GM21576 (cell line): ENCODE data around the gene SNU13.
A peak's percentile ranks its signal among the peaks of the same experiment; 100 is the strongest.
"Not testable (repeated sequence)": the region's sequence is repeated elsewhere in the genome, so short reads cannot be mapped to it uniquely, and the experiment has no call there.

ENCODE experiments used
- ATAC-seq: cut with Tn5 transposase; IDR thresholded peaks from one replicate; pipeline ENCODE4 v1.9.1; 2021; ENCODE audit warnings: mild to moderate bottlenecking, moderate library complexity; ENCODE audit not compliant: unreplicated experiment

The SNU13 gene

GRCh38 chr22:41688365-41689211 lies at the start of gene SNU13:
Gene SNU13, minus strand, starts transcription at chr22:41688867. Its CDS starts 71 bp downstream, at chr22:41688796.
- peak; percentile 80 for ATAC-seq

GRCh38 chr22:41733241-41733640 lies 44.6 kb upstream of the SNU13 start:
- ATAC-seq, result not testable (repeated sequence)

DNA sequence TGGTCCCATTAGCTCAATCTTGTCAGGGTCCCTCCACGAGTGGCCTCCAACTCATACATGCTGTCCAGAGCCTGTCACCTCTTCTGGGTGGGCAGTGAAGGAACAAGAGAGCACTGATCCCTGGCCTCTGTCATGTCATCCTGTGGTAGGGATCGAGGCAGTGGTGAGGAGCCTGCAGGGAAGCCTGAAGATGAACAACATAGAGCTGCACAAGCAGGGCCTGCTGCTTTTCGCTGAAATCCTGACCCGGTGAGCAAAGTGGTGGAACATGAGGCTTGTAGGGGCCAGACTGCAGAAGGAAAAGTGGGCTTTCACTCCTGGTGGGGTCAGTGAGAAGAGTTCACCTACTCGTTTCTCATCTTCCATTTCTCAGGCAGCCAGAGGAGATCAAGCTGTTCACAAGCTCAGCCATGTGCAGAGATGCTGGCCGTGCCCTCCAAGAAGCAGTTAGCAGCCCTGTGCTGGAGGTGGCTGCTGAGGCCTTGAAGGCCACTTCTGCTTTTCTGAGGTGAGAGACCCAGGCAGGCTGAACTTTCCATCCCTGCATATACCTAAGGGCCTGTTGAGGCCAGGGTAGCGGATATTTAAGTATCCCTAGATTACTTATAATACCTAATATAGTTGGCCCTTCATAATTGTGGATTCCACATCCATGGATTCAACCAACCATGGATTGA lies 43.6 kb upstream of the SNU13 start:
- no peak for ATAC-seq

GRCh38 chr22:41731609-41732008 lies 42.9 kb upstream of the SNU13 start:
- ATAC-seq, result no peak

DNA sequence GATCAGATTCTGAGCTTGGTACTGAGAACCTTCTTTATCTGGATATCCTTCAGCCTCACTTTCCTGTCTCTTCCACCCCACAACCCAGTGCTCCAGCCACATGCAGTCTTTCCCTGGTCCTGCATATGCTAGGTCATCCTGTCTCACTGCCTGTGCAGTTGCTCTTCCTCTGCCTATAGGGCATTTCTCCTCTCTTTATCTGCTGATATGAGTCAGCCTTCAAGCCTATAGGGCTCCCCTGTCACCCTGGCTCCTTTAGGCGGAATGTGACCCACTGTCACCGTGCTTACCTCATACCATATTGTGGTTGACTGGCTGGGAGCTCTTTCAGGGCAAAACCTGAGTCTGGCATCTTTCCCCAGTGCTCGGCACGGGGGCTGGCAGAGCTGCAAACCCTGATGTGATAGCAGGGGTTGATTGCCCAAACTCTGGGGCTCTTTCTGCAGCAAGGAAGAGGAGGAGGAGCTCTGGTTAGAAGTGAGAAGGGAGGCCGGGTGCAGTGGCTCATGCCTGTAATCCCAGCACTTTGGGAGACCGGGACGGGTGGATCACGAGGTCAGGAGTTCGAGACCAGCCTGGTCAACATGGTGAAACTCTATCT lies 36.9 kb upstream of the SNU13 start:
- ATAC-seq, result no peak

DNA sequence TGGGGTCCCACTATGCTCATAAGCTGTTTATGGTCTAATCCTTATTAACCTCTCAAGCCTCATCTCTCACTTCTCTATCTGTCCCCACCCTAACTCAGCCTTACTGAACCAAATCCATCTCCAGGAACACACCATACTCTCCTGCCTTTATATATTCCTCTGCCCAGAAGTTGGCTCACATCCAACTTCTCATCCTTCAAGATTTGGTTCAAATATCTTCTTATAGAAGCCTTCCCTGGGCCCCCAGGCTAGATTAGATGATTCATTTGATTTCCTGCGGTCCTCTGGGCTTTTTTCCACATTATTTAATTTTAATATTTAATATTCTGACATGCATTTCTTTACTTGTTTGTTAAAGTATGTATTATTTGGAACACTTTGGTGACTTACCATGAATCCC lies 33.8 kb upstream of the SNU13 start:
- ATAC-seq, result no peak

GRCh38 chr22:41713004-41713403 lies 24.3 kb upstream of the SNU13 start:
- ATAC-seq, result no peak

DNA sequence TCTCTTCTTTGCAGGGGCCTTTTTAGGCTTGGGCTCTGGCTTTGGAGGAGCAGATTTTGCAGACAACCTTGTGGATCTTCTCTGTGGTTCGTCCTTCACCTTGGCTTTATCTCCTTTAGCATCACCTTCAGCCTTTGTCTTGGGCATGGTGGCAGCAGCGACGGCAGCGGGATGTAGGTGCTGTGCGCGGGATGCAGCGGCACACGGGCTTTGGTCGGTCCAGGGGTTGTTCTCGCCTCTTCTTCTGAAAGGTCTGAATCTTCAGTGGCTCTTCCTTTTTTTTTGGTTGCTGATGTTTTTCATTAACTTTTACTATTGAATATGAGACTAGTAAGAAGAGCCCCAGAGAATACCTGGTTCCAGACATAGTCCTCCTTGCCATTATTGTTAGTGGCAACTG lies 20.7 kb upstream of the SNU13 start:
- no peak for ATAC-seq

DNA sequence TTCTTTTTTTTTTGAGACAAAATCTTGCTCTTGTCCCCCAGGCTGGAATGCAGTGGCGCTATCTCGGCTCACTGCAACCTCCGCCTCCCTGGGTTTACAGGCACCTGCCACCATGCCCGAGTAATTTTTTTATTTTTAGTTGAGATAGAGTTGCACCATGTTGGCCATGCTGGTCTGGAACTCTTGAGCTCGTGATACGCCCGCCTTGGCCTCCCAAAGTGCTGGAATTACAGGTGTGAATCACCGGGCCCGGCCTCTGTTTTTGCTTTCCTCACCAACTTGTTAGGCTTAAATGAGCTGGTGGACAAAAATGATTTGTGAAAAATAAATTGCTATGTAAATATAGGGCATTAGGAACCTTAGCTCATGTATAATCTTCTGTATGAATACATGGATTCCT lies 14.1 kb upstream of the SNU13 start:
- no peak for ATAC-seq

- ATAC-seq, result no peak
Measured at GRCh38 chr22:41700108-41700364, 11.4 kb upstream of the SNU13 start.

DNA sequence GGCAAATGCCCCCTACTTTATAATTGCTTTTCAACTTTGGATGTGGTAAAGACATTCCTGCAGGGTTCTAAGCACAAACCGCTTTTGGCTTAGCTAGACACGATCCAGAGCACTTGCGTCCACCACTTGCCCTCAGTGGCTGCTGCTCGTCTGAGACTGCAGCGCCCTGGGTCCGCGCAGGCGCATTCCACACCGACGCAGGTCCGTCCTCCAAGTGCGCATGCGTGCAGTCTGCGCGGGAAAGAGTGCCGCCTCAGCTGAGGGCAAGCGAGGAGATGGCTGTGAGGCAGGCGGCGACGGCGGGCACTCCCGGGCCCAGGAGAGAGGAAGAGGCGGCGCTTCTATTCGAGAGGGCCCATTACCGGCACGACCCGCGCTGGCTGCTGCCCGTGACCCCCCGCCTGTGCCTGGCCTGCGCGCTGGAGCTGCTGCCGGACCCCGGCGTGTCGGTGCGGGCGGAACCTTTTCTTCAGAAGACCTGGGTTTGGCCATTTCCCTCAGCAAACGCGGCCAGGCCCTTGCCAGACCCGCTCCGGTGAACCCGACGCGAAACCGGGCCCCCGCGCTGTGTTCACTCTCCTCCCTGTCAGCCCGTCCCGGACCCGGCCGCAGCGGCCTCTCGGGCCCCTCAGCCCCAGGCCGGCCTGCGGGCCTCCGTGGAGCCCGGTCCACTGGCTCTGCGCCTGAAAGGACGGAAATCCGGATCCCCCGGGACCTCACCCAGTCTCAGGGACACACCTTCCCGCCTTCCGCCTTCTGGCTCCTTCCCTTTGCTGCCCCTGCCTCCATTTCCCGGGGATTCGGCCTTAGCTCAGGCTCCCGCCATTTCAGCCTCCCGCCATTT lies 10.8 kb upstream of the SNU13 start, which contains the start of gene MEI1:
MEI1 (plus strand) TSS at position 240 of the 844 bp plus-strand sequence; CDS start at position 276, 36 bp downstream.
- no peak for ATAC-seq

- ATAC-seq, result no peak
Measured at GRCh38 chr22:41697126-41697775, 8.6 kb upstream of the SNU13 start.

GRCh38 chr22:41696703-41697102 lies 8.0 kb upstream of the SNU13 start:
- ATAC-seq, result no peak

DNA sequence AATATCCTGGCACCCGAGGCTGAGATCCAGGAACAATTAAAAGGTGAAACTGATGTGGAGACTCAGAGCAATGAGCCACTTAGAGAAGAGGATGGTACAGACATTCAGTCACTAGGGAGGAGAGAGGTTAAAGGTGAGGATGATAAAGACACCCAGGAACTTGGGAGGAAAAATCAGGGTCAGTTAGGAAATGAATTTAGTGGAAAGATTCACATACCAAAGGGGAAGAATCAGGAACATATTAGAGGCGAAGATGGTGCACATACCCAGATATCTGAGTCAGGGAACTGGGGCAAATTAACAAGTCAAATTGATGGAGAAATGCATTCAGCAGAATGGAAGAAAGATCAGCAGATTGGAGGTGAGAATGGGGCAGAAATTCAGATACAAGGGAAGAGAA lies 6.5 kb upstream of the SNU13 start:
- ATAC-seq, result no peak

GRCh38 chr22:41690476-41690875 lies 1.8 kb upstream of the SNU13 start:
- no peak for ATAC-seq

GRCh38 chr22:41687901-41688364 lies 734 bp downstream of the SNU13 start:
- ATAC-seq, result no peak

- ATAC-seq, result not testable (repeated sequence)
Measured at GRCh38 chr22:41686890-41687289, 1.8 kb downstream of the SNU13 start.

DNA sequence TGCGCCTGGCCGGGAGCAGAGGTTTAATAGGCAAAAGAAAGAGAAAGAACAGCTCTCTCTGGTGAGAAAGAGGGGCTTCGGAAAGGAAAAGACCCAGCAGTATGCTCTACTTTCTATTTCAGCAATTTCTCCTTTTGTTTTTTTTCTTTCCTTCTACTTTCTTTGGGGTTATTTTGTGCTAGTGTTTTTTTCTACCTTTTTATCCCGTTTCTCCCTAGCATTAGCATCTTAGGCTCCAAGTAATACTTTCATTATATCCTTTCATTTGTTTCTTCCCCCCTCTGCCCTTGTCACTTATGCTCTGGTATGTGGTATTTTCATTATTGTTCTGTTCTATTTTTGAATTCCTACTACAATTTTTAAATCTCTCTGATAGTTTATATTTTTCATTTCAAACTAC lies 4.5 kb downstream of the SNU13 start:
- ATAC-seq, result no peak

DNA sequence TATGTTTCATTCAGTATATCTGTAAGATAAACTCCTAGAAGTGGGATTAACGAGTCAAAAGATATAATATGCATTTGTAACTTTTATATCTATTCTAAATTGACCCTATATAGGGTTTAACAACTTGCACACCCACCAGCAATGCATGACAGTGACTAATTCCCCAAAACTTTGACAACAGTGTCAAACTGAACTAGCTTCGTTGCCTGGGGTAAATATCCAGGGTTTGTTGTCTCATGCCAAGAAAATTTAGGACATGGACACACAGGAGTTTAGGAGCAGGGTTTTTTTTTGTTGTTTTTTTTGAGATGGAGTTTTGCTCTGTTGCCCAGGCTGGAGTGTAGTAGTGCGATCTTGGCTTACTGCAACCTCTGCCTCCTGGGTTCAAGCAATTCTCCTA lies 5.1 kb downstream of the SNU13 start:
- ATAC-seq, result no peak

DNA sequence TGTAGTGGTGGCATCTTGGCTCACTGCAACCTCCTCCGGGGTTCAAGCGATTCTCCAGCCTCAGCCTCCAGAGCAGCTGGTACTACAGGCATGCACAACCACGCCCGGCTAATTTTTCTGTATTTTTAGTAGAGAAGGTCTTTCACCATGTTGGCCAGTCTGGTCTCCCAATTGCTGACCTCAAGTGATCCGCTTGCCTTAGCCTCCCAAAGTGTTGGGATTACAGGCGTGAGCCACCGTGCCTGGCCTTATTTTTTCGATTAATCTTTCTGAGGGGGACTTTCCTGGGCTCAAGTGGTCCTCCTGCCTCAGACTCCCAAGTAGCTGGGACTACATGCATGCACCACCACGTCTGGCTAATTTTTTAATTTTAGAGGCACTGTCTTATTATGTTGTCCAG lies 5.6 kb downstream of the SNU13 start:
- no peak for ATAC-seq
